CD4-positive, alpha-beta T cell (primary cell): ENCODE measurements around the gene ADAP2. TPM values are rescaled to one million over a fixed set of nuclear protein-coding genes. Genes with fewer than 3 reads are reported as not detected.

Experiments
- ATAC-seq: fragments of 200-7000 bp; cut with Tn5 transposase; one replicate; pipeline ENCODE4 v1.10.0; 2022; ENCODE audit warnings: mild to moderate bottlenecking; ENCODE audit not compliant: poor library complexity
- CTCF ChIA-PET: fragments of 350-600 bp; sonication (Branson Sonifier 250); formaldehyde crosslinking; loops from one replicate; lab custom pipeline; 2021; ENCODE audit warnings: antibody characterized with exemption, inconsistent platforms; lab: Charles Lee
- POLR2A ChIA-PET: fragments of 350-600 bp; sonication (Branson Sonifier 250); formaldehyde crosslinking; loops from one replicate; lab custom pipeline; 2021; ENCODE audit warnings: antibody characterized with exemption, inconsistent platforms; lab: Charles Lee
- DNase-seq, 14 experiments: peaks; one replicate each; pipeline ENCODE4 v3.0.0-alpha.2; 2013 to 2020; ENCODE audit warnings: mixed read lengths in 2 of 14
- H3K27ac ChIP-seq, 2 donors: one replicate each; pipeline versions ENCODE4 v1.5.1 to v1.7.0; 2013; ENCODE audit warnings: low read length in 2 of 2, low read depth in 1 of 2, mild to moderate bottlenecking in 1 of 2
- H3K27me3 ChIP-seq, 2 experiments: 1 replicate in 1 of 2; 2 replicates in 1 of 2; pipeline versions ENCODE4 v1.6.1 to v1.7.0; 2013; ENCODE audit warnings: low read length in 2 of 2, control low read depth in 1 of 2, mild to moderate bottlenecking in 1 of 2, moderate library complexity in 1 of 2; ENCODE audit not compliant: insufficient read depth in 2 of 2, control insufficient read depth in 1 of 2
- H3K36me3 ChIP-seq: one replicate; pipeline ENCODE4 v1.6.1; 2013; ENCODE audit warnings: low read length, control low read depth; ENCODE audit not compliant: insufficient read depth
- H3K4me1 ChIP-seq: one replicate; pipeline ENCODE4 v1.6.1; 2013; ENCODE audit warnings: low read length, control low read depth; ENCODE audit not compliant: insufficient read depth
- H3K4me3 ChIP-seq: one replicate; pipeline ENCODE4 v1.5.1; 2013; ENCODE audit warnings: mild to moderate bottlenecking, low read length, moderate library complexity
- H3K9me3 ChIP-seq, 2 experiments: 1 replicate in 1 of 2; 2 replicates in 1 of 2; pipeline versions ENCODE4 v1.6.1 to v1.7.0; 2013; ENCODE audit warnings: low read length in 2 of 2, mild to moderate bottlenecking in 2 of 2, control low read depth in 1 of 2, moderate library complexity in 1 of 2; ENCODE audit not compliant: control insufficient read depth in 1 of 2, insufficient read depth in 1 of 2
- H3K27ac Mint-ChIP-seq: one replicate; pipeline ENCODE4 v1.8.0; 2020; ENCODE audit warnings: mixed read lengths
- H3K27me3 Mint-ChIP-seq: one replicate; pipeline ENCODE4 v1.8.0; 2021; ENCODE audit warnings: mixed read lengths
- H3K36me3 Mint-ChIP-seq: one replicate; pipeline ENCODE4 v1.8.0; 2021; ENCODE audit warnings: low read depth, mixed read lengths
- H3K4me1 Mint-ChIP-seq: one replicate; pipeline ENCODE4 v1.8.0; 2021; ENCODE audit warnings: low read depth, mixed read lengths
- H3K4me3 Mint-ChIP-seq: one replicate; pipeline ENCODE4 v1.8.0; 2020; ENCODE audit warnings: mild to moderate bottlenecking, mixed read lengths
- H3K9me3 Mint-ChIP-seq: one replicate; pipeline ENCODE4 v1.8.0; 2020; ENCODE audit warnings: mixed read lengths
- intact Hi-C, 2 experiments: fragments of 100-400 bp; cut with DNase I in 1 of 2; cut with micrococcal nuclease in 1 of 2; formaldehyde crosslinking; loops; one replicate each; pipeline versions ENCODE4 v1.15.1 to v1.9.0; 2023 to 2025; cut with DNase I, micrococcal nuclease
- total RNA-seq, 174 experiments: library from RNA in 2 of 174; stranded (reverse) in 2 of 174; gene quantifications; one replicate each; pipeline ENCODE4 v1.2.3 and lab custom pipeline; 2021 to 2026
- TF ChIP-seq, protein P1 (sequence below): fragments of 200-600 bp; IDR thresholded peaks from one replicate; pipeline ENCODE4 v1.8.0; 2022; ENCODE audit warnings: antibody characterized with exemption, mild to moderate bottlenecking

The ADAP2 gene
- total RNA-seq, 2 experiments from 2014 or later, result 1.1 to 1.8 TPM

DNA sequence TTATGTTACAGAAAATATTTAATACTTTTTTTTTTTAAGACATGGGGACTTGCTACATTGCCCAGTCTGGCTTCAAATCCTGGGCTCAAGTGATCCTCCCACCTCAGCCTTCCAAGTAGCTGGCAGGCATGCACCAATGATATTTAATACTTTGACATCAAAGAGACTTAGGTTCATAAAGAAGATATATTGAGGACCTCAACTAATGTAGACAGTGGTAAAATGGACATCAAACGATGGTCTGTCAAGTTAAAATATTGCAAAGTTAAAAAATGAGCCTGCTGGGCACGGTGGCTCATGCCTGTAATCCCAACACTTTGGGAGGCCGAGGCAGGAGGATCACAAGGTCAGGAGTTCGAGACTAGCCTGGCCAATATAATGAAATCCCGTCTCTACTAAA, 24.4 kb upstream of the ADAP2 start:
- Mint-ChIP-seq H3K9me3 (no peaks in the 10 kb centered on the region), H3K4me3 (no peak overlapping the region), H3K36me3 (peaks cover 41% of the 10 kb centered on the region), H3K27me3 (no peaks in the 10 kb centered on the region), H3K27ac (no peak overlapping the region), H3K4me1 (peaks cover 13% of the 10 kb centered on the region)
- intact Hi-C loops, result no loop called here
- POLR2A ChIA-PET, result no interaction called here
- Histone ChIP-seq H3K9me3 (no peaks in the 10 kb centered on the region), H3K36me3 (peaks cover 34% of the 10 kb centered on the region), H3K27ac (no peak overlapping the region), H3K27me3 (no peaks in the 10 kb centered on the region), H3K4me3 (no peak overlapping the region), H3K4me1 (no peaks in the 10 kb centered on the region)
- CTCF ChIA-PET, result no interaction called here
- TF ChIP-seq, protein P1, sequence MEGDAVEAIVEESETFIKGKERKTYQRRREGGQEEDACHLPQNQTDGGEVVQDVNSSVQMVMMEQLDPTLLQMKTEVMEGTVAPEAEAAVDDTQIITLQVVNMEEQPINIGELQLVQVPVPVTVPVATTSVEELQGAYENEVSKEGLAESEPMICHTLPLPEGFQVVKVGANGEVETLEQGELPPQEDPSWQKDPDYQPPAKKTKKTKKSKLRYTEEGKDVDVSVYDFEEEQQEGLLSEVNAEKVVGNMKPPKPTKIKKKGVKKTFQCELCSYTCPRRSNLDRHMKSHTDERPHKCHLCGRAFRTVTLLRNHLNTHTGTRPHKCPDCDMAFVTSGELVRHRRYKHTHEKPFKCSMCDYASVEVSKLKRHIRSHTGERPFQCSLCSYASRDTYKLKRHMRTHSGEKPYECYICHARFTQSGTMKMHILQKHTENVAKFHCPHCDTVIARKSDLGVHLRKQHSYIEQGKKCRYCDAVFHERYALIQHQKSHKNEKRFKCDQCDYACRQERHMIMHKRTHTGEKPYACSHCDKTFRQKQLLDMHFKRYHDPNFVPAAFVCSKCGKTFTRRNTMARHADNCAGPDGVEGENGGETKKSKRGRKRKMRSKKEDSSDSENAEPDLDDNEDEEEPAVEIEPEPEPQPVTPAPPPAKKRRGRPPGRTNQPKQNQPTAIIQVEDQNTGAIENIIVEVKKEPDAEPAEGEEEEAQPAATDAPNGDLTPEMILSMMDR, result no peak
- DNase-seq (no peak), ATAC-seq (no peak)

DNA sequence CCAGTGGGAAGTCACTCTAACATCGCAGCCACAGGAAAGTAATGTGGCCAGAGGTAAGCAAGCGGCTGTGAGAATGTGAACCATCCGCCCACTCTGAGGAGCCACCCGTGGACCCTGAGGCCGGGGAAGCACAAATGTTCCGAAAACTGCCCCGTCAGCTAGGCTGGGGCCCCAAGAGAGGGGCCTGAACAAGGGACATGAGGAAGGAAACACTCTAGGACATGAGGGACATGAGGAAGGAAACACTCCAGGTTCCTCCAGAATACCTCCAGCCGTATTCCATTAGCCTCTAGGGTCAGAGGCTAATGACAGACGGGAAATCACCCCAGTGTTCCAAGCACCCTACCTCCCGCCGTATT, 16.0 kb upstream of the ADAP2 start:
- Mint-ChIP-seq H3K4me1 (peaks cover 59% of the 10 kb centered on the region), H3K27me3 (no peaks in the 10 kb centered on the region), H3K36me3 (peaks cover 33% of the 10 kb centered on the region), H3K27ac (peak overlapping the region; percentile 86), H3K4me3 (peak overlapping the region; percentile 89), H3K9me3 (no peaks in the 10 kb centered on the region)
- ChIA-PET CTCF (no interaction called here), POLR2A (interaction anchor here (0.6 kb wide), 1 partner anchor 65 kb away, joined by 3 read pairs; the partner anchor contains the start of gene RNF135)
- intact Hi-C loops, result loop anchor here in 1 of 2 experiments (5.0 to 10.0 kb wide), 2 partner anchors 73 to 431 kb away; partner anchors contain the start of genes ATAD5 and GOSR1
- no peaks in the 10 kb centered on the region for H3K9me3 ChIP-seq
- peaks cover 7% of the 10 kb centered on the region for H3K36me3 ChIP-seq
- ATAC-seq (peak; percentile 19), DNase-seq (peak in 2 of 14 experiments; percentile 4 to 42)
- peak overlapping the region; percentile 89 for H3K4me3 ChIP-seq
- no peaks in the 10 kb centered on the region for H3K27me3 ChIP-seq
- TF ChIP-seq, protein P1, result no peak
- H3K27ac ChIP-seq, result peak overlapping the region; percentile 73 to 84
- H3K4me1 ChIP-seq, result peaks cover 24% of the 10 kb centered on the region

- H3K27me3 Mint-ChIP-seq, result no peaks in the 10 kb centered on the region
- peak; percentile 93 for ATAC-seq
- peaks cover 24% of the 10 kb centered on the region for H3K4me1 ChIP-seq
- H3K27me3 ChIP-seq, result no peaks in the 10 kb centered on the region
- H3K36me3 ChIP-seq, result peaks cover 6% of the 10 kb centered on the region
- peaks cover 29% of the 10 kb centered on the region for H3K36me3 Mint-ChIP-seq
- H3K4me1 Mint-ChIP-seq, result peaks cover 56% of the 10 kb centered on the region
- peak; percentile 75 to 92 (median 86) for DNase-seq
- TF ChIP-seq, protein P1, result no peak
- H3K27ac Mint-ChIP-seq, result peak within 1 kb of the TSS; percentile 86
- H3K9me3 ChIP-seq, result no peaks in the 10 kb centered on the region
- H3K9me3 Mint-ChIP-seq, result no peaks in the 10 kb centered on the region
- intact Hi-C loops, result loop anchor here in 1 of 2 experiments (5.0 to 10.0 kb wide), 2 partner anchors 74 to 432 kb away; partner anchors contain the start of genes ATAD5 and GOSR1
- H3K4me3 ChIP-seq, result peak within 1 kb of the TSS; percentile 89
- ChIA-PET POLR2A (interaction anchor here (0.5 to 1.0 kb wide), 6 partner anchors 11 to 174 kb away, joined by 3 to 6 read pairs (median 4); no protein-coding TSS in a partner anchor), CTCF (no interaction called here)
- peak within 1 kb of the TSS; percentile 89 for H3K4me3 Mint-ChIP-seq
- peak within 1 kb of the TSS; percentile 73 to 84 for H3K27ac ChIP-seq
Observed at GRCh38 chr17:30906101-30906911, 15.4 kb upstream of the ADAP2 start, which contains the start of gene TEFM. TSS of gene TEFM (minus strand) at chr17:30906238. CDS start at chr17:30906198, 40 bp downstream.
